Bone marrow (tissue), 2 donors: Measurements from ENCODE around the gene AARSD1.
"Not testable (repeated sequence)": the region's sequence is repeated elsewhere in the genome, so short reads cannot be mapped to it uniquely, and the experiment has no call there.

Experiments
- DNase-seq, 2 donors: peaks; one replicate each; lab custom pipeline; 2025; lab: John Stamatoyannopoulos, UW

Gene AARSD1

GRCh38 chr17:42980766-42981397 is 16.6 kb upstream of the AARSD1 start:
- peak in 1 of 2 donors; percentile 31 for DNase-seq

- peak; percentile 64 to 67 for DNase-seq
Measured at GRCh38 chr17:42980274-42980765, 16.1 kb upstream of the AARSD1 start, which contains the start of gene RUNDC1. TSS of gene RUNDC1 (plus strand) at chr17:42980565. CDS start at chr17:42980577, 12 bp downstream.

- no peak for DNase-seq
Measured at GRCh38 chr17:42979511-42980273, 15.4 kb upstream of the AARSD1 start, which contains the start of gene PTGES3L. TSS of gene PTGES3L (minus strand) at chr17:42980080. CDS start at chr17:42980053, 27 bp downstream.

GRCh38 chr17:42975701-42976100 is 11.4 kb upstream of the AARSD1 start:
- DNase-seq, result not testable (repeated sequence)

GRCh38 chr17:42975265-42975664 is 11.0 kb upstream of the AARSD1 start:
- DNase-seq, result no peak

GRCh38 chr17:42973323-42973722 is 9.1 kb upstream of the AARSD1 start:
- DNase-seq, result not testable (repeated sequence)

GRCh38 chr17:42971589-42971988 is 7.3 kb upstream of the AARSD1 start:
- DNase-seq, result no peak

- DNase-seq, result no peak
Measured at GRCh38 chr17:42969001-42969581, 4.8 kb upstream of the AARSD1 start.

GRCh38 chr17:42967925-42968324 is 3.7 kb upstream of the AARSD1 start:
- no peak for DNase-seq

GRCh38 chr17:42953669-42954068 is 10.6 kb downstream of the AARSD1 start:
- DNase-seq, result no peak

GRCh38 chr17:42950044-42950783 is 14.0 kb downstream of the AARSD1 start:
- no peak for DNase-seq

GRCh38 chr17:42946812-42947211 is 17.4 kb downstream of the AARSD1 start:
- DNase-seq, result no peak

GRCh38 chr17:42944211-42944610 is 20.0 kb downstream of the AARSD1 start:
- DNase-seq, result no peak

GRCh38 chr17:42937712-42938596 is 26.3 kb downstream of the AARSD1 start:
- DNase-seq, result peak in 1 of 2 donors; percentile 69

GRCh38 chr17:42929497-42929844 is 34.8 kb downstream of the AARSD1 start:
- no peak for DNase-seq

- peak; percentile 55 to 99 for DNase-seq
Measured at GRCh38 chr17:42928714-42929496, 35.3 kb downstream of the AARSD1 start.

- DNase-seq, result peak in 1 of 2 donors; percentile 46
Measured at GRCh38 chr17:42924891-42925290, 39.4 kb downstream of the AARSD1 start.

GRCh38 chr17:42923472-42923871 is 40.8 kb downstream of the AARSD1 start:
- not testable (repeated sequence) for DNase-seq

GRCh38 chr17:42922294-42922693 is 42.0 kb downstream of the AARSD1 start:
- DNase-seq, result no peak

GRCh38 chr17:42920922-42921321 is 43.3 kb downstream of the AARSD1 start:
- peak in 1 of 2 donors; percentile 9 for DNase-seq
